Tibial artery (tissue), 4 donors: ENCODE data around the gene CDK5RAP1.
A peak's percentile ranks its signal among the peaks of the same experiment; 100 is the strongest.

Source experiments
- DNase-seq, 2 donors: peaks; one replicate each; pipeline ENCODE4 v3.0.0-alpha.2; 2019
- H3K27ac ChIP-seq, 2 donors: fragments of 200-600 bp; sonication (generic) in 1 of 2; 1 replicate in 1 of 2; 2 replicates in 1 of 2; pipeline ENCODE4 v1.5.1; 2018 to 2019; ENCODE audit warnings: mild to moderate bottlenecking in 1 of 2
- H3K27me3 ChIP-seq, 2 donors: fragments of 200-600 bp; sonication (generic) in 1 of 2; one replicate each; pipeline versions ENCODE4 v1.5.1 to v1.6.0; 2016 to 2019
- H3K36me3 ChIP-seq, 3 donors: fragments of 200-600 bp; sonication (generic) in 2 of 3; one replicate each; pipeline ENCODE4 v1.5.1; 2016 to 2019; ENCODE audit warnings: mild to moderate bottlenecking in 2 of 3
- H3K4me1 ChIP-seq, 4 donors: fragments of 200-600 bp; sonication (generic) in 2 of 4; 1 replicate in 3 of 4; 2 replicates in 1 of 4; pipeline ENCODE4 v1.5.1; 2016 to 2019
- H3K4me3 ChIP-seq, 2 donors: fragments of 200-600 bp; sonication (generic) in 1 of 2; 1 replicate in 1 of 2; 2 replicates in 1 of 2; pipeline ENCODE4 v1.5.1; 2018 to 2019; ENCODE audit warnings: mild to moderate bottlenecking in 2 of 2
- H3K9me3 ChIP-seq, 3 donors: fragments of 200-600 bp; sonication (generic) in 1 of 3; one replicate each; pipeline ENCODE4 v1.5.1; 2016 to 2019
- intact Hi-C: fragments of 100-400 bp; cut with DNase I; formaldehyde crosslinking; loops from one replicate; pipeline ENCODE4 v1.15.0; 2023; ENCODE audit warnings: low total_unique reads
- TF ChIP-seq, protein P1 (sequence below), 2 experiments: fragments of 200-600 bp in 1 of 2; fragments of 450-650 bp in 1 of 2; IDR thresholded peaks; one replicate each; pipeline ENCODE4 v1.5.1; 2017 to 2019; ENCODE audit warnings: antibody characterized with exemption in 2 of 2, mild to moderate bottlenecking in 1 of 2, moderate library complexity in 1 of 2

Gene CDK5RAP1

DNA sequence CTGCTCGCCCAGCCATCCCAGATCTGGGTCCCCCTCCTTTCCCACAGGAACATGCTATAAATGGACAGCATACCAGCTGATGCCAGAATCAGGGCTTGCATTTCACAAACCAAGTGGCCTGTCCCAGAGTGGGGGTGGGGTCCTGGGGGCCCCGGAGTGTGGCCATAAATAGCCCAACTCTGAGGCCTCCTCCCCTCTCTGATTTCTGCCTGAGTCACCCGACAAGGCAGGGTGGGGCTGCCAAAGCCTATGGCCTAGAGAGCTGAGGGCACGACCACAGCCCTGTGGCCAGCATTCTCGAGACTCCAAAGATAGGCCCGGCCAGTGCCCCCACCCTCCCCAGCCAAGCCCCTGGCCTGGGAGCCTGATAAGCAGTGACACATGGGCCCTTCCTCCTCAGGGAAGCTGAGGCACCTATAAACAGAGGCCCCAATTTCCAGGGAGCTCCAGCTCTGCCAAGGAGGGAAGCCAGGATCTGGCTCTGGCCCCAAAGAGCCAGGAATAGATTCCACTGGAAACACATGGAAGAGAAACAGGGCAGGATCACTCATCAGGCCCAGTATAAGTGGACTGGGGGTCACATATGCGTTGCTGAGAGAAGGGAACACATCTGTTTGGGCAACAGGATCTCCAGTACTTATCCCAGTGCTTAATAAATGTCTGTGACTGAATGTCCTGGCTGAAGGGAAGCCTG is 22.0 kb upstream of the CDK5RAP1 start:
- peak overlapping the region; percentile 91 to 92 for H3K27ac ChIP-seq
- peak; percentile 88 to 97 for DNase-seq
- TF ChIP-seq, protein P1, sequence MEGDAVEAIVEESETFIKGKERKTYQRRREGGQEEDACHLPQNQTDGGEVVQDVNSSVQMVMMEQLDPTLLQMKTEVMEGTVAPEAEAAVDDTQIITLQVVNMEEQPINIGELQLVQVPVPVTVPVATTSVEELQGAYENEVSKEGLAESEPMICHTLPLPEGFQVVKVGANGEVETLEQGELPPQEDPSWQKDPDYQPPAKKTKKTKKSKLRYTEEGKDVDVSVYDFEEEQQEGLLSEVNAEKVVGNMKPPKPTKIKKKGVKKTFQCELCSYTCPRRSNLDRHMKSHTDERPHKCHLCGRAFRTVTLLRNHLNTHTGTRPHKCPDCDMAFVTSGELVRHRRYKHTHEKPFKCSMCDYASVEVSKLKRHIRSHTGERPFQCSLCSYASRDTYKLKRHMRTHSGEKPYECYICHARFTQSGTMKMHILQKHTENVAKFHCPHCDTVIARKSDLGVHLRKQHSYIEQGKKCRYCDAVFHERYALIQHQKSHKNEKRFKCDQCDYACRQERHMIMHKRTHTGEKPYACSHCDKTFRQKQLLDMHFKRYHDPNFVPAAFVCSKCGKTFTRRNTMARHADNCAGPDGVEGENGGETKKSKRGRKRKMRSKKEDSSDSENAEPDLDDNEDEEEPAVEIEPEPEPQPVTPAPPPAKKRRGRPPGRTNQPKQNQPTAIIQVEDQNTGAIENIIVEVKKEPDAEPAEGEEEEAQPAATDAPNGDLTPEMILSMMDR (IDR thresholded peaks at IDR 0.05): no peak

DNA sequence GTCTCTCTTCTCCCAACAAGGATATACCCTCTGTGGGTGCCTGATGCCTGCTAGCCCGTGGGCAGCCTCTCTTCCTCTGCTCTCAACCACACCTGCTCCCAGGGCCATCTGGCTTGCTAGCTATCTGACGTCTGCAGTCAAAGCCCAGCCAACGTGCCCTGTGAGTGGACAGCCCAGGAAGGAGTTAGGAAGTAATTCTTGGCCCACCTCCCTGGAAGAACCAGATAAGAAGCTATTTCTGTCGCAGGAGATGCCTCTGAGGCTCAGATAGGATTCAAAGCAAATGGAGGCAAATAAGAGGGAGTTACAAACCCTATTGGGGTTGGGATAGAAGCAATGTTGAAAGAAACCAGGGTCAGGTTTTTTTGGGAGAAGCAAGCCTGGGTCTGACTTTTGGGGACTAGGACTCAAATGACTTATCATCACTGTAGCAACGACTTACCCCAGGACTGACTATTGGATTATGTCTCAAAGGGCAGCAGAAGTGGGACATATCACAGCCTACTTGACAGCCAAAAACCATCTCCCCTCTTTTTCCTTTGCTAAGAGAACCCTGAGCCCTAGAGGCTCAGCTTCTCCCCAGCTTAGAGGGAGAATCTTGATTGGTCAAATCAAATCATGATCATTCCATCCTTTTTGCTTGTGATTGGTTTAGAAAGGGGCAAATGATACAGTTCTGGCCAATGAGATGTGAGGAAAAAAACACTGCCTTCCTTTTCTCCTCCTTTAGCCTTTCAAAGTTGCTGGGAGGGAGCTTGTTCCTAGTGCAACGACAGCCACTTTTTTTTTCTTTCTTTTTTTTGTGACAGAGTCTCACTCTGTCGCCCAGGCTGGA is 18.0 kb upstream of the CDK5RAP1 start:
- H3K4me3 ChIP-seq: no peak overlapping the region
- peak overlapping the region; percentile 45 to 92 for H3K27ac ChIP-seq
- TF ChIP-seq, protein P1 (IDR thresholded peaks at IDR 0.05): no peak
- no peaks in the 10 kb centered on the region for H3K9me3 ChIP-seq
- no peaks in the 10 kb centered on the region for H3K27me3 ChIP-seq
- H3K4me1 ChIP-seq: peaks cover 5 to 57% (median 31%) of the 10 kb centered on the region in 4 donors
- peak; percentile 44 to 85 for DNase-seq
- H3K36me3 ChIP-seq: peaks cover 4 to 28% (median 5%) of the 10 kb centered on the region in 3 donors
- intact Hi-C loops: loop anchor here (10.0 kb wide), 1 partner anchor 235 kb away; no protein-coding TSS in a partner anchor

More for the DNA sequence above, 22.0 kb upstream of the CDK5RAP1 start:
- Histone ChIP-seq H3K4me3 (no peak overlapping the region), H3K4me1 (peaks cover 5 to 62% (median 33%) of the 10 kb centered on the region in 4 donors), H3K36me3 (peaks cover 0 to 5% (median 0%) of the 10 kb centered on the region in 3 donors), H3K9me3 (no peaks in the 10 kb centered on the region), H3K27me3 (no peaks in the 10 kb centered on the region)
- intact Hi-C loops: no loop called here

DNA sequence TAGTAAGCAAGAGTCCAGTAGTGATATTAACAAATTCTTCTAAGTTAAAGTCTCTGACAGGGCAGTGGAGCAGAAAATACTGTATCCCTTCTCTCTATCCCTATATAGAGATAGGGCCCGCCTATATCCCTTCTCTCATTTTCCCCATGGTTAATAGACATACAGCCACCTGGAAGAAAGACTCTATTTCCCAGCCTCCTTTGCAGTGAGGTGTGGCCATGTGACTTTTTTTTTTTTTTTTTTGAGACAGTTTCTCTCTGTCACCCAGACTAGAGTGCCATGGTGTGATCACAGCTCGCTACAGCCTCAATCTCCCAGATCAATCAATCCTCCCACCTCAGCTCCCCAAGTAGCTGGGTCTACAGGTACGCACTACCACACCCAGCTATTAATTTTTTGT is 16.7 kb upstream of the CDK5RAP1 start:
- peaks cover 0 to 44% (median 19%) of the 10 kb centered on the region in 4 donors for H3K4me1 ChIP-seq
- intact Hi-C loops: loop anchor here (10.0 kb wide), 1 partner anchor 237 kb away; no protein-coding TSS in a partner anchor

DNA sequence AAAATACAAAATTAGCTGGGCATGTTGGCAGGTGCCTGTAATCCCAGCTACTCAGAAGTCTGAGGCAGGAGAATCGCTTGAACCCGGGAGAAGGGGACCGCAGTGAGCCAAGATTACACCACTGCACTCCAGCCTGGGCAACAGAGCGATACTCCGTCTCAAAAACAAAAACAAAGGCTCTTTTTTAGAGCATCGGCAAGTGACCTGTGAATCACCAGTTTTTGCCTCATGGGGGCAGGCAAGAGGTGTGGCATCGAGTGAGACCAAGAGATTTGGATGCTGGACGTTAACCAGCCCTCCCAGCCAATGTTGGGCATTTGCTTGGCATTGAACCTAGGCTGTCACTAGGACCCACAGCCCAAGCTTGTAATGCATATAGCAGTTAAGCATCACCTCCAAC is 14.6 kb upstream of the CDK5RAP1 start:
- Histone ChIP-seq H3K36me3 (peaks cover 26 to 59% (median 31%) of the 10 kb centered on the region in 3 donors), H3K9me3 (no peaks in the 10 kb centered on the region), H3K27me3 (no peaks in the 10 kb centered on the region), H3K4me3 (no peak overlapping the region), H3K4me1 (peaks cover 0 to 32% (median 8%) of the 10 kb centered on the region in 4 donors), H3K27ac (peak overlapping the region in 1 of 2 donors; percentile 29)
- TF ChIP-seq, protein P1 (IDR thresholded peaks at IDR 0.05): peak; percentile 68
- intact Hi-C loops: loop anchor here (10.0 kb wide), 1 partner anchor 239 kb away; no protein-coding TSS in a partner anchor
- DNase-seq: peak; percentile 64 to 79

More for the DNA sequence above, 16.7 kb upstream of the CDK5RAP1 start:
- Histone ChIP-seq H3K4me3 (no peak overlapping the region), H3K9me3 (no peaks in the 10 kb centered on the region), H3K27ac (peak overlapping the region in 1 of 2 donors; percentile 92), H3K27me3 (no peaks in the 10 kb centered on the region), H3K36me3 (peaks cover 10 to 39% (median 12%) of the 10 kb centered on the region in 3 donors)
- DNase-seq: no peak
- TF ChIP-seq, protein P1 (IDR thresholded peaks at IDR 0.05): no peak

DNA sequence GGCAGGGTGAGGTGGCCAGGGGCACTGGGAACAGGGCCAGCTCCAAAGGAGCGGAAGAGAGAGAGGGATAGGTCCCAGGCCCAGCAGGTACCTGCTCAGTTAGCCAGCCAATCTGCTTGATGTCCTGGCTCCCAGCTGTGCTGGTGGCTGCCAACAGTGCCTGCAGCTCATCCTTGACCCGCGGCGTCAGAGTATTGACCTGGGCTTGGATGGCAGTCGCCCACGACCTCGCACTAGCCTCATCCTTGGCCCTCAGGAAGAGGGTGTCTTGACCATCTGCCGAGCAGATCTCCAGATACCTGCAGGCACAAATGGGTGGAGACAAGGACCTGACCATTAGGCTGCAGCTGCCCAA is 11.1 kb upstream of the CDK5RAP1 start:
- Histone ChIP-seq H3K4me3 (no peak overlapping the region), H3K36me3 (peaks cover 42 to 89% (median 62%) of the 10 kb centered on the region in 3 donors), H3K4me1 (peaks cover 0 to 12% (median 0%) of the 10 kb centered on the region in 4 donors), H3K27me3 (no peaks in the 10 kb centered on the region), H3K9me3 (no peaks in the 10 kb centered on the region), H3K27ac (no peak overlapping the region)
- DNase-seq: no peak
- TF ChIP-seq, protein P1 (IDR thresholded peaks at IDR 0.05): no peak
- intact Hi-C loops: loop anchor here (10.0 kb wide), 1 partner anchor 242 kb away; no protein-coding TSS in a partner anchor
